H1 (cell line): Measurements from ENCODE around the gene TBL2. TPM values are rescaled to one million over a fixed set of nuclear protein-coding genes. Genes with fewer than 3 reads are reported as not detected.

Experiments used
- ATF3 ChIP-seq: IDR thresholded peaks from 2 replicates; pipeline ENCODE4 v1.6.1; 2011; ENCODE audit warnings: low read depth, mild to moderate bottlenecking, low read length; ENCODE audit not compliant: insufficient read depth
- CHD7 ChIP-seq: fragments of 300-600 bp; sonication (generic); IDR thresholded peaks from 2 replicates; pipeline ENCODE4 v1.7.1; 2012; ENCODE audit warnings: low read length, moderate library complexity, mild to moderate bottlenecking, inconsistent platforms; ENCODE audit not compliant: insufficient replicate concordance
- MAX ChIP-seq: IDR thresholded peaks from 2 replicates; pipeline ENCODE4 v1.6.1; 2012; ENCODE audit warnings: inconsistent platforms
- SIN3A ChIP-seq, 2 experiments: IDR thresholded peaks in 1 of 2; conservative IDR thresholded peaks in 1 of 2; 2 replicates each; pipeline ENCODE4 v1.6.1; 2011 to 2012; ENCODE audit warnings: low read length in 2 of 2, improper control_type of control experiment in 1 of 2, low read depth in 1 of 2, mild to moderate bottlenecking in 1 of 2
- polyA plus RNA-seq, 7 experiments: library from polyadenylated mRNA; depleted of rRNA in 3 of 7; stranded (reverse) in 5 of 7; unstranded in 2 of 7; fragments of >200 nt in 5 of 7; fragments of 200-250 nt in 2 of 7; gene quantifications; 1 replicate in 5 of 7; 2 replicates in 1 of 7; 4 replicates in 1 of 7; pipeline versions ENCODE4 v1.2.1 to v1.2.3, GENCODE V29; 2011 to 2013; ENCODE audit warnings: missing spikeins in 2 of 7, mixed read lengths in 2 of 7
- total RNA-seq: library from RNA; stranded (reverse); fragmentation: NEBNext Ultra II Directional; extraction: Animal tissue kit (Norgen Biotek cat#: 25700); gene quantifications from 2 replicates; pipeline ENCODE4 v1.2.1, GENCODE V29; 2021

Gene TBL2
- total and polyA plus RNA-seq, 2 of the 8 experiments (the other 6 are each of a cell fraction or from before 2014, with no cell fraction given), result 25.8 to 29.7 TPM

GRCh38 chr7:73610105-73610504 lies 31.7 kb upstream of the TBL2 start (continued):
- TF ChIP-seq CHD7, result no peak
- no peak for TF ChIP-seq MAX
- TF ChIP-seq ATF3, result no peak
- TF ChIP-seq SIN3A (conservative IDR thresholded peaks at IDR 0.05 in 1 of 2, IDR thresholded peaks at IDR 0.05 in 1 of 2; ENCODE audit: low read depth in 1 of 2, low read length in 2 of 2), result no peak
